PC-3 (cell line): ENCODE data around the gene OR10A6. TPM values are rescaled to one million over a fixed set of nuclear protein-coding genes. Genes with fewer than 3 reads are reported as not detected.

Source experiments
- ATAC-seq: fragments of 200-7000 bp; cut with Tn5 transposase; 2 replicates; pipeline ENCODE4 v1.9.1; 2020; ENCODE audit warnings: mild to moderate bottlenecking, moderate library complexity
- BruUV-seq: library from RNA; stranded (reverse); fragments of 400-500 nt; replicated peaks from 2 replicates; lab custom pipeline; 2021; lab: Mats Ljungman, UMichigan
- CTCF ChIA-PET: fragments of 300-600 bp; sonication (Branson Sonifier 250); formaldehyde crosslinking; loops from one replicate; lab custom pipeline; 2022; ENCODE audit warnings: antibody characterized with exemption; lab: Charles Lee
- POLR2A ChIA-PET: fragments of 300-600 bp; sonication (Branson Sonifier 250); formaldehyde crosslinking; loops from one replicate; lab custom pipeline; 2022; ENCODE audit warnings: antibody characterized with exemption; ENCODE audit not compliant: unreplicated experiment; lab: Charles Lee
- DNase-seq: peaks from one replicate; pipeline ENCODE4 v3.0.0-alpha.2; 2015
- H2AFZ ChIP-seq: fragments of 300-600 bp; sonication (generic); 2 replicates; pipeline ENCODE4 v1.6.0; 2016; ENCODE audit warnings: antibody characterized with exemption, low read length
- H3F3A ChIP-seq: fragments of 300-600 bp; sonication (generic); one replicate; pipeline ENCODE4 v1.6.0; 2017; ENCODE audit warnings: antibody characterized with exemption, low read length, control low read depth, mild to moderate bottlenecking; ENCODE audit not compliant: unreplicated experiment
- H3K27ac ChIP-seq: fragments of 300-600 bp; sonication (generic); 2 replicates; pipeline ENCODE4 v1.5.1; 2016; ENCODE audit warnings: mild to moderate bottlenecking, low read length
- H3K27me3 ChIP-seq: fragments of 300-600 bp; sonication (generic); 2 replicates; pipeline ENCODE4 v1.6.1; 2016; ENCODE audit warnings: low read length, mixed read lengths
- H3K36me3 ChIP-seq: fragments of 300-600 bp; sonication (generic); 2 replicates; pipeline ENCODE4 v1.6.1; 2016; ENCODE audit warnings: low read depth, mixed run types, low read length, mixed read lengths
- H3K4me1 ChIP-seq: fragments of 300-600 bp; sonication (generic); 2 replicates; pipeline ENCODE4 v1.5.1; 2016; ENCODE audit warnings: low read length; ENCODE audit not compliant: insufficient read depth
- H3K4me2 ChIP-seq: fragments of 300-600 bp; sonication (generic); 2 replicates; pipeline ENCODE4 v1.6.0; 2016; ENCODE audit warnings: low read length
- H3K4me3 ChIP-seq: fragments of 300-600 bp; sonication (generic); 2 replicates; pipeline ENCODE4 v1.5.1; 2016; ENCODE audit warnings: mild to moderate bottlenecking, low read length, mixed read lengths
- H3K79me2 ChIP-seq: fragments of 300-600 bp; sonication (generic); 2 replicates; pipeline ENCODE4 v1.6.1; 2017; ENCODE audit warnings: low read length, mixed read lengths
- H3K9ac ChIP-seq: fragments of 300-600 bp; sonication (generic); 2 replicates; pipeline ENCODE4 v1.6.0; 2016; ENCODE audit warnings: mild to moderate bottlenecking, low read length
- H3K9me2 ChIP-seq: fragments of 300-600 bp; sonication (generic); replicated peaks from 2 replicates; pipeline ENCODE4 v1.6.1; 2016; ENCODE audit warnings: mixed run types, low read length, mixed read lengths
- H3K9me3 ChIP-seq: fragments of 300-600 bp; sonication (generic); 2 replicates; pipeline ENCODE4 v1.6.1; 2016; ENCODE audit warnings: low read length, mixed read lengths
- H4K20me1 ChIP-seq: fragments of 300-600 bp; sonication (generic); 2 replicates; pipeline ENCODE4 v1.6.1; 2016; ENCODE audit warnings: low read length, mixed read lengths
- EZH2 ChIP-seq: fragments of 300-600 bp; sonication (generic); IDR thresholded peaks from one replicate; pipeline ENCODE4 v1.6.1; 2017; ENCODE audit warnings: antibody characterized with exemption, mild to moderate bottlenecking, low read length; ENCODE audit not compliant: unreplicated experiment
- EZH2phosphoT487 ChIP-seq: fragments of 300-600 bp; sonication (generic); IDR thresholded peaks from 2 replicates; pipeline ENCODE4 v1.6.1; 2018; ENCODE audit warnings: mild to moderate bottlenecking, antibody characterized with exemption, low read length, borderline replicate concordance
- intact Hi-C: fragments of 100-400 bp; cut with micrococcal nuclease; formaldehyde crosslinking; loops from 2 replicates; pipeline ENCODE4 v1.9.0; 2023
- total RNA-seq: library from RNA; depleted of rRNA; stranded (reverse); fragments of >200 nt; gene quantifications from 2 replicates; pipeline ENCODE4 v1.2.3, GENCODE V29; 2014
- TF ChIP-seq, protein P1 (sequence below): fragments of 300-600 bp; sonication (generic); conservative IDR thresholded peaks from 2 replicates; pipeline ENCODE4 v1.5.1; 2017; ENCODE audit warnings: antibody characterized with exemption, low read depth, mild to moderate bottlenecking, low read length

OR10A6 gene
- total RNA-seq, 1 experiment from 2014 or later: not detected

DNA sequence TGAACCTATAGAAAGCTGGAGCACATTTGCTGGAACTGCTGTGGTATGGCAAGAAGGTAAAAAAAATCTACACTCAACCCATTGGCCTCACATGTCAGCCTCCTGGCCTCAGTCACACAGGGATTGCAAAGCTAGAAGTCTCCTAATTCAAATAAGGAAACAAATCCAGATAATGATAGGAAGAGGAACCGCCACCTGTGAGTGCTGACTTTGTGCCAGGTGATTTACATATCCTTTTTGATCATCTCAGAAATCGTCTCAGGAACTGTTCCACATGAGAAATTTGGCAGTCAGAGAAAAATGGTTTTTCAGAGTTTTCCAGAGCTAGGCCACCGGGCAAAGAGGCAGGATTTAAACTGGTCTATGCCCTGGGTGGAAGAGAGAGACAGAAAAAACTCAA is 33.2 kb upstream of the OR10A6 start:
- no TSS peak for BruUV-seq
- intact Hi-C loops: no loop called here
- peak overlapping the region; percentile 88 for H3K27ac ChIP-seq
- no peak overlapping the region for H3K4me3 ChIP-seq
- H3K9ac ChIP-seq: no peak overlapping the region
- no peak for ATAC-seq
- DNase-seq: no peak
- no peaks in the 10 kb centered on the region for H3K9me3 ChIP-seq
- H3K4me1 ChIP-seq: peaks cover 38% of the 10 kb centered on the region
- ChIA-PET CTCF (interaction anchor here (0.8 to 1.0 kb wide), 2 partner anchors 23 to 59 kb away, joined by 3 to 5 read pairs; partner anchors contain the start of gene EIF3F), POLR2A (no interaction called here)
- no peak for TF ChIP-seq EZH2phosphoT487
- TF ChIP-seq EZH2: no peak
- TF ChIP-seq, protein P1, sequence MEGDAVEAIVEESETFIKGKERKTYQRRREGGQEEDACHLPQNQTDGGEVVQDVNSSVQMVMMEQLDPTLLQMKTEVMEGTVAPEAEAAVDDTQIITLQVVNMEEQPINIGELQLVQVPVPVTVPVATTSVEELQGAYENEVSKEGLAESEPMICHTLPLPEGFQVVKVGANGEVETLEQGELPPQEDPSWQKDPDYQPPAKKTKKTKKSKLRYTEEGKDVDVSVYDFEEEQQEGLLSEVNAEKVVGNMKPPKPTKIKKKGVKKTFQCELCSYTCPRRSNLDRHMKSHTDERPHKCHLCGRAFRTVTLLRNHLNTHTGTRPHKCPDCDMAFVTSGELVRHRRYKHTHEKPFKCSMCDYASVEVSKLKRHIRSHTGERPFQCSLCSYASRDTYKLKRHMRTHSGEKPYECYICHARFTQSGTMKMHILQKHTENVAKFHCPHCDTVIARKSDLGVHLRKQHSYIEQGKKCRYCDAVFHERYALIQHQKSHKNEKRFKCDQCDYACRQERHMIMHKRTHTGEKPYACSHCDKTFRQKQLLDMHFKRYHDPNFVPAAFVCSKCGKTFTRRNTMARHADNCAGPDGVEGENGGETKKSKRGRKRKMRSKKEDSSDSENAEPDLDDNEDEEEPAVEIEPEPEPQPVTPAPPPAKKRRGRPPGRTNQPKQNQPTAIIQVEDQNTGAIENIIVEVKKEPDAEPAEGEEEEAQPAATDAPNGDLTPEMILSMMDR: no peak
- 0 out of 2 replicates have a peak overlapping the region, but pooled peaks have one; percentile 11 for H2AFZ ChIP-seq
- no peaks in the 10 kb centered on the region for H3K36me3 ChIP-seq
- H4K20me1 ChIP-seq: no peaks in the 10 kb centered on the region
- peaks cover 5% of the 10 kb centered on the region for H3F3A ChIP-seq
- H3K79me2 ChIP-seq: no peaks in the 10 kb centered on the region
- H3K27me3 ChIP-seq: no peaks in the 10 kb centered on the region
- H3K9me2 ChIP-seq: no peaks in the 10 kb centered on the region
- H3K4me2 ChIP-seq: peak overlapping the region; percentile 68; the same call in 1 of the 2 replicates

DNA sequence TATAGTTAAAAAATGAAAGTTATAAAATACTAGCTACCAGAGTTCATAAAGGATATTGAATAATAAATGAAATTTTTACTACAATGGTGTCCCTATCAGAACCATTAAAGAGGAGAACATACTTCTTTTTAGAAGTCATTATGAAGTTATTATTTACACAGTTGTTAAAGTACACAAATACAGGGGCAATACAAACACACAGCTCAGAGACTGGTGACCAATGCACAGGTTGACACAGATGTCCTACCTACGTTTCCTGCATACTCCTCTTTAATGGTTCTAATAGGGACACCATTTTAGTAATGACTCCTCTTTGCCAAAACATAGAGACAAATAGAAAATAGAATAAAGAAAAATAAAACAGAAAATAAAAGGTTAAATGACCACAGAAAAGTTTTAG is 24.1 kb upstream of the OR10A6 start:
- Histone ChIP-seq H3K9me3 (no peaks in the 10 kb centered on the region), H3K4me1 (peaks cover 3% of the 10 kb centered on the region; the same call in 1 of the 2 replicates), H3K9me2 (no peaks in the 10 kb centered on the region), H3K27ac (no peak overlapping the region), H2AFZ (no peak overlapping the region), H3K4me2 (no peak overlapping the region), H3K36me3 (no peaks in the 10 kb centered on the region), H3K27me3 (no peaks in the 10 kb centered on the region), H3K4me3 (no peak overlapping the region), H3K9ac (no peak overlapping the region), H3F3A (peaks cover 7% of the 10 kb centered on the region), H4K20me1 (no peaks in the 10 kb centered on the region), H3K79me2 (no peaks in the 10 kb centered on the region)
- ChIA-PET CTCF (interaction anchor here (1.0 kb wide), 1 partner anchor 32 kb away, joined by 3 read pairs; the partner anchor contains the start of gene EIF3F), POLR2A (no interaction called here)
- intact Hi-C loops: no loop called here
- no TSS peak for BruUV-seq
- TF ChIP-seq EZH2phosphoT487 (no peak), EZH2 (no peak)
- TF ChIP-seq, protein P1: no peak
- DNase-seq (peak; percentile 39), ATAC-seq (peak; percentile 82)

DNA sequence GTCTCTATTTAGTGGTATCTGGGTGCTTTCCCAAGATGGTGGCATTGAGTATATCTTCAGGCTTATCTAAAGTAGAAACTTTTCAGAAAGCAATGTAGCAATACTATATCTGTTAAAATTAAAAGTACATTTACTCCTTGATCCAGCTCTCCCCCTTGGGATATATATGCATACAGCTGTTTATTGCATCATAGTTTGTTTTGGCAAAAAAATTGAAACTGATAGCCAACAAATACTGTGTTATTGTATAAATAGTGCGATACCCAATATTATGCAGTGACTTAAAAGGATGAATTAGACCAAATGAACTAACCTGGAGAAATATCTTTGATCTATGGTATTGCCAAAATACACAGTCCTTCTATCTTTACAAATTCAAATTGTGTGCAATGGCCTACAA is 18.9 kb upstream of the OR10A6 start:
- H3K27ac ChIP-seq: no peak overlapping the region
- TF ChIP-seq EZH2phosphoT487: no peak
- TF ChIP-seq, protein P1: no peak
- TF ChIP-seq EZH2: no peak
- H2AFZ ChIP-seq: no peak overlapping the region
- no peak for DNase-seq
- BruUV-seq: no TSS peak
- H3K4me2 ChIP-seq: no peak overlapping the region
- H4K20me1 ChIP-seq: no peaks in the 10 kb centered on the region
- no peaks in the 10 kb centered on the region for H3K79me2 ChIP-seq
- H3K4me3 ChIP-seq: no peak overlapping the region
- H3F3A ChIP-seq: peaks cover 3% of the 10 kb centered on the region
- no peaks in the 10 kb centered on the region for H3K27me3 ChIP-seq
- H3K36me3 ChIP-seq: no peaks in the 10 kb centered on the region
- no peaks in the 10 kb centered on the region for H3K9me3 ChIP-seq
- no peak for ATAC-seq
- H3K4me1 ChIP-seq: 0 out of 2 replicates have a peak, but pooled peaks cover 3% of the 10 kb centered on the region
- H3K9me2 ChIP-seq: no peaks in the 10 kb centered on the region
- intact Hi-C loops: no loop called here
- H3K9ac ChIP-seq: no peak overlapping the region
- CTCF ChIA-PET: no interaction called here
- POLR2A ChIA-PET: interaction anchor here (0.7 kb wide), 1 partner anchor 28 kb away, joined by 3 read pairs; no protein-coding TSS in a partner anchor
